Panc1 (cell line): ENCODE data around the gene THAP6. TPM values are rescaled to one million over a fixed set of nuclear protein-coding genes. Genes with fewer than 3 reads are reported as not detected.
"Not testable (repeated sequence)": the region's sequence is repeated elsewhere in the genome, so short reads cannot be mapped to it uniquely, and the experiment has no call there.

Experiments
- ATAC-seq: fragments of 200-7000 bp; cut with Tn5 transposase; 2 replicates; pipeline ENCODE4 v1.9.1; 2020; ENCODE audit warnings: mild to moderate bottlenecking, moderate library complexity
- BruUV-seq: library from RNA; stranded (reverse); fragments of 400-500 nt; replicated peaks from 2 replicates; lab custom pipeline; 2021; lab: Mats Ljungman, UMichigan
- CTCF ChIA-PET: fragments of 300-600 bp; sonication (Branson Sonifier 250); formaldehyde crosslinking; loops from one replicate; lab custom pipeline; 2022; ENCODE audit warnings: antibody characterized with exemption; lab: Charles Lee
- POLR2A ChIA-PET: fragments of 300-600 bp; sonication (Branson Sonifier 250); formaldehyde crosslinking; loops from one replicate; lab custom pipeline; 2022; ENCODE audit warnings: antibody characterized with exemption; lab: Charles Lee
- DNase-seq: peaks from one replicate; pipeline ENCODE4 v3.0.0-alpha.2; 2010; ENCODE audit warnings: low read depth, low spot score
- H3K27ac ChIP-seq: 2 replicates; pipeline ENCODE4 v1.5.1; 2011; ENCODE audit warnings: mild to moderate bottlenecking, low read length, inconsistent platforms
- H3K27me3 ChIP-seq: fragments of 200-500 bp; sonication (Bioruptor generic); 2 replicates; pipeline ENCODE4 v1.6.0; 2014; ENCODE audit warnings: low read length, inconsistent platforms; ENCODE audit not compliant: control insufficient read depth, insufficient read depth
- H3K36me3 ChIP-seq: fragments of 200-500 bp; sonication (Bioruptor generic); 2 replicates; pipeline ENCODE4 v1.5.1; 2014; ENCODE audit warnings: inconsistent platforms, mild to moderate bottlenecking, low read length, moderate library complexity; ENCODE audit not compliant: control insufficient read depth, insufficient read depth
- H3K4me1 ChIP-seq: 2 replicates; pipeline ENCODE4 v1.5.1; 2011; ENCODE audit warnings: inconsistent platforms, mild to moderate bottlenecking, low read length, moderate library complexity; ENCODE audit not compliant: control insufficient read depth, insufficient read depth
- H3K4me3 ChIP-seq, 2 experiments: 2 replicates each; pipeline ENCODE4 v1.5.1; 2011 to 2012; ENCODE audit warnings: low read depth in 2 of 2, low read length in 2 of 2, mild to moderate bottlenecking in 2 of 2, inconsistent platforms in 1 of 2, moderate library complexity in 1 of 2
- H3K9me3 ChIP-seq: fragments of 200-500 bp; sonication (Bioruptor generic); 2 replicates; pipeline ENCODE4 v1.5.1; 2014; ENCODE audit warnings: low read depth, mild to moderate bottlenecking, inconsistent platforms, low read length, moderate library complexity; ENCODE audit not compliant: control insufficient read depth, insufficient read depth
- POLR2AphosphoS5 ChIP-seq: IDR thresholded peaks from 2 replicates; pipeline ENCODE4 v1.6.1; 2012; ENCODE audit warnings: mild to moderate bottlenecking, low read depth, low read length, moderate library complexity
- SIN3A ChIP-seq: IDR thresholded peaks from 2 replicates; pipeline ENCODE4 v1.6.1; 2012; ENCODE audit warnings: low read depth, mild to moderate bottlenecking, low read length, moderate library complexity, borderline replicate concordance; ENCODE audit not compliant: insufficient read depth
- TCF7L2 ChIP-seq: IDR thresholded peaks from 2 replicates; pipeline ENCODE4 v1.6.1; 2011; ENCODE audit warnings: mild to moderate bottlenecking, low read depth, low read length, inconsistent platforms
- in situ Hi-C: cut with HindIII; loops from 2 replicates; pipeline ENCODE4 v1.10.0; 2016; ENCODE audit warnings: low sequenced_read_pairs, low pct_unique_long_range_greater_than_20kb
- intact Hi-C: fragments of 100-400 bp; cut with micrococcal nuclease; formaldehyde crosslinking; loops from one replicate; pipeline ENCODE4 v1.10.0; 2022; ENCODE audit not compliant: unreplicated experiment
- total RNA-seq: library from RNA; stranded (reverse); gene quantifications from one replicate; pipeline ENCODE4 v1.2.1, GENCODE V29; 2021; ENCODE audit not compliant: unreplicated experiment
- TF ChIP-seq, protein P1 (sequence below): fragments of 450-650 bp; IDR thresholded peaks from 2 replicates; pipeline ENCODE4 v1.5.1; 2017; ENCODE audit warnings: mild to moderate bottlenecking
- TF ChIP-seq, protein P2 (sequence below), 2 experiments: IDR thresholded peaks; 2 replicates each; pipeline ENCODE4 v1.6.1; 2011 to 2012; ENCODE audit warnings: low read depth in 2 of 2, control low read depth in 1 of 2, low read length in 1 of 2, mild to moderate bottlenecking in 1 of 2, moderate library complexity in 1 of 2; ENCODE audit not compliant: insufficient read depth in 1 of 2

THAP6 gene
- total RNA-seq, 1 experiment from 2014 or later = 13.9 TPM

DNA sequence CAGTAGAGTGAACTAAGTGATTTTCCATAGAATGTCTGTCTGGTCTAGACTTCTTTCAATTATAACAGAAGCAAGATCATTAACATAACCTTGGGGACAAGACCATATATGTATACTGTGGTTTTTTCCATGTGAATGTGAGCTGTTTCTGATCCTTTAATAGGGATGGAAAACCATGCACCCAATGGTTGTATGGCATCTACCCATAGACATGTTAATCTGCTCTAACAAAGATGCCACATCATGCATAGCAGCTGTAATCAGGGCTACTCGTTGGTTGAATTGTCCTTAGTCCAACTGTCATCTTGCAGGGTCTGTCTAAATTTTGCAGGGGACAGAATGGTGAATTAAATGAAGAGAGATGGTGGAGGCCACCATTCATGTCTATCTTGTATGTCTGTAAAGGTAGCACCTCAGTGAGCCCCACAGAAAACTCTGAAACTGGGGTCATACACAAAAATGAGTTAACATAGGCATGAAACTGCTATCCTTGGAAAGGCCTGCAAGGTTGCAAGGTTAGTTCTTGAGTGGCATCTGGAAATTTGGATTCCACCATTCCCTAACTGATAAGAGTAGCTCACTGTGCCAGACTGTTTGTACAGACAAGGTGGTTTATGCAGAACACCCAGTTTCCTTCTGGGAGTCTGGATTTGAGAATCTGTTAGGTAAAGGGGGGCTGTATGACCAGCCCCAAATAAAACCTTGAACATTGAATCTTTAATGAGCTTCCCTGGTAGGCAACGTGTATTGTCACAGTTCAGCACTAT is 16.5 kb downstream of the THAP6 start:
- CTCF ChIA-PET = no interaction called here
- BruUV-seq = no TSS peak
- no peak for ATAC-seq

DNA sequence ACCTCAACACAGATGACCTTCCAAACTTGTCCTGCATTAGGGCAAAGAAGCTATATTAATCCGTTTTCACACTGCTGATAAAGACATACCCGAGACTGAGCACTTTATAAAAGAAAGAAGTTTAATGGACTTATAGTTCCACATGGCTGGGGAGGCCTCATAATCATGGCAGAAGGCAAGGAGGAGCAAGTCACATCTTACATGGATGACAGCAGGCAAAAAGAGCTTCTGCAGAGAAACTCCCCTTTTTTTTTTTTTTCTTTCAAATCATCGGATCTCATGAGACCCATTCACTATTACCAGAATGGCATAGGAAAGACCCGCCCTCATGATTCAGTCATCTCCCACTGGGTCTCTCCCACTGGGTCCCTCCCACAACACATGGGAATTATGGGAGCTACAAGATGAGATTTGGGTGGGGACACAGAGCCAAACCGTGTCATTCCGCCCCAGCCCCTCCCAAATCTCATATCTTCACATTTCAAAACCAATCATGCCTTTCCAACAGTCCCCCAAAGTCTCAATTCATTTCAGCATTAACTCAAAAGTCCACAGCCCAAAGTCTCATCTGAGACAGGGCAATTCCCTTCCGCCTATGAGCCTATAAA is 17.4 kb downstream of the THAP6 start:
- H3K27ac ChIP-seq, H3K36me3 ChIP-seq, H3K9me3 ChIP-seq, POLR2A ChIA-PET, H3K4me1 ChIP-seq, DNase-seq, H3K27me3 ChIP-seq, intact Hi-C loops, BruUV-seq, CTCF ChIA-PET, H3K4me3 ChIP-seq, in situ Hi-C loops, ATAC-seq: not testable (repeated sequence)

More for the DNA sequence above, 16.5 kb downstream of the THAP6 start:
- Histone ChIP-seq H3K27ac (no peak overlapping the region), H3K36me3 (peaks cover 12% of the 10 kb centered on the region), H3K4me3 (no peak overlapping the region), H3K9me3 (no peaks in the 10 kb centered on the region), H3K27me3 (no peaks in the 10 kb centered on the region), H3K4me1 (no peaks in the 10 kb centered on the region)
- POLR2A ChIA-PET = no interaction called here
- intact Hi-C loops (no loop called here), in situ Hi-C loops (no loop called here)
- TF ChIP-seq POLR2AphosphoS5 = no peak
- no peak for TF ChIP-seq SIN3A
- TF ChIP-seq, protein P1, sequence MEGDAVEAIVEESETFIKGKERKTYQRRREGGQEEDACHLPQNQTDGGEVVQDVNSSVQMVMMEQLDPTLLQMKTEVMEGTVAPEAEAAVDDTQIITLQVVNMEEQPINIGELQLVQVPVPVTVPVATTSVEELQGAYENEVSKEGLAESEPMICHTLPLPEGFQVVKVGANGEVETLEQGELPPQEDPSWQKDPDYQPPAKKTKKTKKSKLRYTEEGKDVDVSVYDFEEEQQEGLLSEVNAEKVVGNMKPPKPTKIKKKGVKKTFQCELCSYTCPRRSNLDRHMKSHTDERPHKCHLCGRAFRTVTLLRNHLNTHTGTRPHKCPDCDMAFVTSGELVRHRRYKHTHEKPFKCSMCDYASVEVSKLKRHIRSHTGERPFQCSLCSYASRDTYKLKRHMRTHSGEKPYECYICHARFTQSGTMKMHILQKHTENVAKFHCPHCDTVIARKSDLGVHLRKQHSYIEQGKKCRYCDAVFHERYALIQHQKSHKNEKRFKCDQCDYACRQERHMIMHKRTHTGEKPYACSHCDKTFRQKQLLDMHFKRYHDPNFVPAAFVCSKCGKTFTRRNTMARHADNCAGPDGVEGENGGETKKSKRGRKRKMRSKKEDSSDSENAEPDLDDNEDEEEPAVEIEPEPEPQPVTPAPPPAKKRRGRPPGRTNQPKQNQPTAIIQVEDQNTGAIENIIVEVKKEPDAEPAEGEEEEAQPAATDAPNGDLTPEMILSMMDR = no peak
- TF ChIP-seq, protein P2, sequence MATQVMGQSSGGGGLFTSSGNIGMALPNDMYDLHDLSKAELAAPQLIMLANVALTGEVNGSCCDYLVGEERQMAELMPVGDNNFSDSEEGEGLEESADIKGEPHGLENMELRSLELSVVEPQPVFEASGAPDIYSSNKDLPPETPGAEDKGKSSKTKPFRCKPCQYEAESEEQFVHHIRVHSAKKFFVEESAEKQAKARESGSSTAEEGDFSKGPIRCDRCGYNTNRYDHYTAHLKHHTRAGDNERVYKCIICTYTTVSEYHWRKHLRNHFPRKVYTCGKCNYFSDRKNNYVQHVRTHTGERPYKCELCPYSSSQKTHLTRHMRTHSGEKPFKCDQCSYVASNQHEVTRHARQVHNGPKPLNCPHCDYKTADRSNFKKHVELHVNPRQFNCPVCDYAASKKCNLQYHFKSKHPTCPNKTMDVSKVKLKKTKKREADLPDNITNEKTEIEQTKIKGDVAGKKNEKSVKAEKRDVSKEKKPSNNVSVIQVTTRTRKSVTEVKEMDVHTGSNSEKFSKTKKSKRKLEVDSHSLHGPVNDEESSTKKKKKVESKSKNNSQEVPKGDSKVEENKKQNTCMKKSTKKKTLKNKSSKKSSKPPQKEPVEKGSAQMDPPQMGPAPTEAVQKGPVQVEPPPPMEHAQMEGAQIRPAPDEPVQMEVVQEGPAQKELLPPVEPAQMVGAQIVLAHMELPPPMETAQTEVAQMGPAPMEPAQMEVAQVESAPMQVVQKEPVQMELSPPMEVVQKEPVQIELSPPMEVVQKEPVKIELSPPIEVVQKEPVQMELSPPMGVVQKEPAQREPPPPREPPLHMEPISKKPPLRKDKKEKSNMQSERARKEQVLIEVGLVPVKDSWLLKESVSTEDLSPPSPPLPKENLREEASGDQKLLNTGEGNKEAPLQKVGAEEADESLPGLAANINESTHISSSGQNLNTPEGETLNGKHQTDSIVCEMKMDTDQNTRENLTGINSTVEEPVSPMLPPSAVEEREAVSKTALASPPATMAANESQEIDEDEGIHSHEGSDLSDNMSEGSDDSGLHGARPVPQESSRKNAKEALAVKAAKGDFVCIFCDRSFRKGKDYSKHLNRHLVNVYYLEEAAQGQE (IDR thresholded peaks at IDR 0.05; ENCODE audit: insufficient read depth in 1 of 2, low read depth in 2 of 2, low read length in 1 of 2) = no peak
- no peak for TF ChIP-seq TCF7L2
- no peak for DNase-seq

DNA sequence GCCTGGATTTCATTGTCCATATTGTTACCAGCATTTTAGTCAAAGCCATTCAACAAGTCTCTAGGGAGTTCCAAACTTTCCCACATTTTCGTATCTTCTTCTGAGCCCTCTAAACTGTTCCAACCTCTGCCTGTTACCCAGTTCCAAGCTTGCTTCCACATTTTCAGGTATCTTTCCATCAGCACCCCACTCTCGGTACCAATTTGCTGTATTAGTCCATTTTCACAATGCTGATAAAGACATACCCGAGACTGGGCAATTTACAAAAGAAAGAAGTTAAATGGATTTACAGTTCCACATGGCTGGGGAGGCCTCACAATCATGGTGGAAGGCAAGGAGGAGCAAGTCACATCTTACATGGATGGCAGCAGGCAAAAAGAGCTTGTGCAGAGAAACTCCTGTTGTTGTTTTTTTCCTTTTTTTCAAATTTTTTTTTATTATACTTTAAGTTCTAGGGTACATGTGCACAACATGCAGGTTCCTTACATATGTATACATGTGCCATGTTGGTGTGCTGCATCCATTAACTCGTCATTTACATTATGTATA is 19.1 kb downstream of the THAP6 start:
- H3K27me3 ChIP-seq, H3K36me3 ChIP-seq, CTCF ChIA-PET, H3K27ac ChIP-seq, H3K9me3 ChIP-seq, in situ Hi-C loops, H3K4me3 ChIP-seq, BruUV-seq, ATAC-seq, H3K4me1 ChIP-seq, DNase-seq, intact Hi-C loops: not testable (repeated sequence)
- POLR2A ChIA-PET = interaction anchor here (0.6 kb wide), 1 partner anchor 9 kb away, joined by 3 read pairs; no protein-coding TSS in a partner anchor

DNA sequence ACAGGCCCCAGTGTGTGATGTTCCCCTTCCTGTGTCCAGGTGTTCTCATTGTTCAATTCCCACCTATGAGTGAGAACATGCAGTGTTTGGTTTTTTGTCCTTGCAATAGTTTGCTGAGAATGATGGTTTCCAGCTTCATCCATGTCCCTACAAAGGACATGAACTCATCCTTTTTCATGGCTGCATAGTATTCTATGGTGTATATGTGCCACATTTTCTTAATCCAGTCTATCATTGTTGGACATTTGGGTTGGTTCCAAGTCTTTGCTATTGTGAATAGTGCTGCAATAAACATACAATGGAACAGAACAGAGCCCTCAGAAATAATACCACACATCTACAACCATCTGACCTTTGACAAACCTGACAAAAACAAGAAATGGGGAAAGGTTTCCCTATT is 19.7 kb downstream of the THAP6 start:
- H3K27ac ChIP-seq, CTCF ChIA-PET, H3K36me3 ChIP-seq, H3K4me1 ChIP-seq, in situ Hi-C loops, H3K4me3 ChIP-seq, ATAC-seq, H3K27me3 ChIP-seq, intact Hi-C loops, H3K9me3 ChIP-seq, DNase-seq, POLR2A ChIA-PET, BruUV-seq: not testable (repeated sequence)

DNA sequence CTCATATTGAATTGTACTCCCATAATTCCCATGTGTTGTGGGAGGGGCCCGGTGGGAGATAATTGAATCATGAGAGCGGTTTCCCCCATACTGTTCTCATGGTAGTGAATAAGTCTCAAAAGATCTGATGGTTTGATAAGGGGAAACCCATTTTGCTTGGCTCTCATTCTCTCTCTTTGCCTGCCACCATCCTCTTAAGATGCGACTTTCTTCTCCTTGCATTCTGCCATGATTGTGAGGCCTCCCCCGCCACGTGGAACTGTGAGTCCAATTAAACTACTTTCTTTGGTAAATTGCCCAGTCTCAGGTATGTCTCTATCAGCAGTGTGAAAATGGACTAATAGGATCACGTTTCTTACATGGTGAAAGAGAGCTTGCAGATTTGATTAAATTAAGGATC is 23.0 kb downstream of the THAP6 start:
- intact Hi-C loops, DNase-seq, POLR2A ChIA-PET, H3K4me1 ChIP-seq, H3K4me3 ChIP-seq, H3K9me3 ChIP-seq, H3K36me3 ChIP-seq, H3K27ac ChIP-seq, BruUV-seq, ATAC-seq, H3K27me3 ChIP-seq, CTCF ChIA-PET, in situ Hi-C loops: not testable (repeated sequence)
